NCI-H1105 treated with DMSO at 0.1 percent for 48 hours (cell line): ENCODE measurements around the gene TBC1D3G.
"Not testable (repeated sequence)": the region's sequence is repeated elsewhere in the genome, so short reads cannot be mapped to it uniquely, and the experiment has no call there.

ENCODE experiments used
- DNase-seq: peaks from one replicate; lab custom pipeline; 2025; lab: John Stamatoyannopoulos, UW

The TBC1D3G gene

DNA sequence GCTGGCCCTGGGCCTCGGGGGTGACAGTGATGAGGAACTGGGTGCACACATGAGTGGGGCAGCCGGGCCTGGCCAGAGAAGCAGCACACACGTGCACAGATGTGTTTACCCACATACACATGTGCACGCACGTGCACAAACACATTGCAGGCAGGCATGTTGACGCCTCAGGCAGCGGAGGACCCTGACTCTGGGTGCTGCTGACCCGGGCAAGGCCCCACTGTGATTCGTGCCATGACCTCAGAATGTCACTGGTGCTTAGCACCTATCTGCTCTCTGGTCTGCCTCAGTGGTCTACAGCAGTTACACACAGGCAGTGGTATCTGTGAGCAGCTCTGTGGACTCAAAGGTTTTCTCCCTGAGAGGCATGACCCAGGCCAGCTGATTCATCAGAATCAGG is at the start of gene TBC1D3G:
TSS of gene TBC1D3G (plus strand) at position 301 of the 400 bp plus-strand sequence. CDS start 1,528 bp downstream, outside the sequence.
- DNase-seq: not testable (repeated sequence)

DNA sequence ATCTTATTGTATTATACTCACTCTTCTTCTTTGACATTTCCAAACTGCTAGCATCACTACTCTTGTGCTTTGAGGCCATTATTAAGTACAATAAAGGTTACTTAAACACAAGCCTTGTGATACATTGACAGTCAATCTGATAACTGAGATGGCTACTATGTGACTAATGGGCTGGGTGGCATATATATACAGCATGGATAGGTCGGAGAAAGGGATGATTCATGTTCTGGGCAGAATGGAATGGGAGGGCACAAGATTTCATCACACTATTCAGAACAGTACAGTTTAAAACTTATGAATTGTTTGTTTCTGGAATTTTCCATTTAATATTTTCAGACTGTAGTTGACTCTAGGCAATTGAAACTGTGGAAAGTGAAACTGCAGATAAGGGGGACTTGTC is 40.4 kb upstream of the TBC1D3G start:
- DNase-seq: not testable (repeated sequence)

DNA sequence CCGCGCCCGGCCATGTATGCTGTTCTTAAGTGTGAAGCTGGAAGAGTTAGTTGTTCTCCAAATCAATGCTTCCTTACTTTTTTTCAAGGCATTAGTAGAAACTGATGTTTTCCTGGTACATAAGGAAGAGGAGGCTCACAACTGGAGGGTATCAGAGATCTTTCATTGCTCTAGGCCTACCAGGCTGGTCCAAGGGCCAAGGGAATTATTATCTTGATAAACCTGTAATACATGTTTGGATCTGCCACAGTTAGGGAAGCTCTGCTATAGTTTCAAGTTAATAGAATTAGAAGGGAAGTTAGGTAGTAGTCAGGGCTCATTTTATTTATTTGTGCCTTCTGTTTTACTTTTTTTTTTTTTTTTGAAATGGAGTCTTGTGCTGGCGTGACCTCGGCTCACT is 39.5 kb upstream of the TBC1D3G start:
- DNase-seq: not testable (repeated sequence)

DNA sequence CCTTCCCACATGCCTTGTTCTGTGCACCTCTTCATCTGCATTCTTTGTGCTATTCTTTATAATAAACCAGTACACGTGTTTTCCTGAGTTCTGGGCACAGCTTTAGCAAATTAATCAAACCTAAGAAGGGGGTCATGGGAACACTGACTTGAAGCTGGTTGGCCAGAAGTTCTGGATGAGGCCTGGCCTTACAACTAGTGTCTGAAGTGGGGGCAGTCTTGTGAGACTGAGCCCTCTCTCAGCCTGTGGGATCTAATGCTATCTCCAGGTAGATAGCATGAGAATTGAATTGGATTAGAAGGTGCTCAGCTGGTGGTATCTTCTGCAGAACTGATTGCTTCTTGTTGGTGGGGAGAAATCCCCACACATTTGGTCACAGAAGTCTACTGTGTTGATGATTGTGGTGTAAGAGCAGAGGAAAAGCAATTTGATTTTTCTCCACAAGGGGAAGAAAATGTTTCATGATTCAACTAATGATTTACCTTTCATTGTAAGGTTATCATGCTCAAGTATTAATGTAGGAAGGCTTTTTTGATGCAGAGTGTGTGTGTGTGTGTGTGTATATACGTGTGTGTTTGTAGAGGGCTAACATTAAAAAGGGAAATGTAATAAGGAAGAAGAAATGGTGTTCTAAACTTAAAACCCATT is 33.6 kb upstream of the TBC1D3G start:
- DNase-seq: not testable (repeated sequence)

DNA sequence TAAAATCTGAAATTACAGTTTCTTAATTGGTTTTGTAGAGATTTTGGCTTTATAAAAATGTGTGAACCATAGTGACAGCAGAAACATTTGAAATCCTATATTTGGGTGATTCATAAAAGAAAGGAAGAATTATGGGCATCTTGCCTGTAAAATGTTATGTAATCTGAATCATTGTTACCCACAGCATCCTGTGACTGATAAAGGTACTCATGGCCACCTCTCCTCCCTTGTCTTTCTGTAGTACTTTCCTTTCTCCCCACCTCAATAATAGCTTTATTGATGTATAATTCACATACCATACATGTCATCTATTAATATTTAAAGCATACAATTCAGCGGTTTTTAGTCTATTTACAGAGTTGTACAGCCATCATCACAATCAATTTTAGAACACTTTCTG is 28.5 kb upstream of the TBC1D3G start:
- not testable (repeated sequence) for DNase-seq

DNA sequence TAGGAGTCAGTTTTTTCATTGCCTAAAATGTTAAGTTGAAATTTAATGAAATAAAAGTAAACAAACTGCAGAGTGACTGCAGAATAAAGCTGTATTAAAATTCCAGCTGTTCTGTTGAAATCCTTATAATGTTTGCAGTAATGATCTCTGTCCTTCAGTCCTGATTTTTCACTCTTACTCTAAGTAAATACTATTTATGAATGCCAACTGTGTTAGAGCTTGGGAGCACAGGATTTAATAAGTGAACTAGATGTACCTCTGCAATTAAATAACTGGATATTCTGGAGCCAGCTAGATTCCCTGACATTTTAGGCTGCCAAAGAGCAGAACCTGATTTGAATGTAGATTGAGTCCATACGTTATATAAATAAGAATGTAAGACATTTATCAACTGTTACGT is 7.9 kb upstream of the TBC1D3G start:
- DNase-seq: not testable (repeated sequence)

GRCh38 chr17:36362496-36362895 is 38.8 kb downstream of the TBC1D3G start:
- DNase-seq: not testable (repeated sequence)

GRCh38 chr17:36375938-36376337 is 52.3 kb downstream of the TBC1D3G start:
- not testable (repeated sequence) for DNase-seq
